ELR (cell line): ENCODE measurements around the gene PLA2G4D.

Experiments
- DNase-seq: peaks from one replicate; pipeline ENCODE4 v3.0.0-alpha.2; 2015; ENCODE audit warnings: low read depth

PLA2G4D gene

GRCh38 chr15:42090781-42091180 is 3.6 kb downstream of the PLA2G4D start:
- no peak for DNase-seq

GRCh38 chr15:42090370-42090769 is 4.0 kb downstream of the PLA2G4D start:
- DNase-seq: no peak

- DNase-seq: no peak
Observed at GRCh38 chr15:42089942-42090341, 4.4 kb downstream of the PLA2G4D start.

- DNase-seq: no peak
Observed at GRCh38 chr15:42088801-42089640, 5.3 kb downstream of the PLA2G4D start.

GRCh38 chr15:42087926-42088800 is 6.2 kb downstream of the PLA2G4D start:
- DNase-seq: no peak

GRCh38 chr15:42087460-42087859 is 6.9 kb downstream of the PLA2G4D start:
- DNase-seq: no peak

- no peak for DNase-seq
Observed at GRCh38 chr15:42085721-42086120, 8.6 kb downstream of the PLA2G4D start.

GRCh38 chr15:42085236-42085605 is 9.1 kb downstream of the PLA2G4D start:
- no peak for DNase-seq

- peak; percentile 68 for DNase-seq
Observed at GRCh38 chr15:42084465-42085235, 9.7 kb downstream of the PLA2G4D start.

GRCh38 chr15:42083916-42084315 is 10.4 kb downstream of the PLA2G4D start:
- no peak for DNase-seq

- no peak for DNase-seq
Observed at GRCh38 chr15:42083605-42083908, 10.8 kb downstream of the PLA2G4D start.

- DNase-seq: no peak
Observed at GRCh38 chr15:42082823-42083604, 11.3 kb downstream of the PLA2G4D start.

GRCh38 chr15:42082141-42082540 is 12.2 kb downstream of the PLA2G4D start:
- DNase-seq: no peak

GRCh38 chr15:42080919-42081830 is 13.2 kb downstream of the PLA2G4D start:
- DNase-seq: no peak

GRCh38 chr15:42080186-42080918 is 14.0 kb downstream of the PLA2G4D start:
- no peak for DNase-seq

- no peak for DNase-seq
Observed at GRCh38 chr15:42079401-42079908, 14.9 kb downstream of the PLA2G4D start.

- DNase-seq: no peak
Observed at GRCh38 chr15:42078903-42079302, 15.5 kb downstream of the PLA2G4D start.

- no peak for DNase-seq
Observed at GRCh38 chr15:42077689-42078088, 16.7 kb downstream of the PLA2G4D start.

- no peak for DNase-seq
Observed at GRCh38 chr15:42073418-42073817, 20.9 kb downstream of the PLA2G4D start.
